Endothelial cell (in vitro differentiated cells): Measurements from ENCODE around the gene EML4. TPM values are rescaled to one million over a fixed set of nuclear protein-coding genes. Genes with fewer than 3 reads are reported as not detected.

Source experiments
- DNase-seq: peaks from one replicate; pipeline ENCODE4 v3.0.0; 2021; ENCODE audit warnings: low spot score
- H3K27ac Mint-ChIP-seq: one replicate; pipeline ENCODE4 v1.8.0; 2021; ENCODE audit warnings: mixed read lengths, inconsistent platforms; ENCODE audit not compliant: unreplicated experiment
- H3K27me3 Mint-ChIP-seq: one replicate; pipeline ENCODE4 v1.8.0; 2021; ENCODE audit warnings: mild to moderate bottlenecking, moderate library complexity, mixed read lengths, inconsistent platforms; ENCODE audit not compliant: unreplicated experiment
- H3K36me3 Mint-ChIP-seq: one replicate; pipeline ENCODE4 v1.8.0; 2021; ENCODE audit warnings: mild to moderate bottlenecking, low read depth, mixed read lengths, inconsistent platforms; ENCODE audit not compliant: unreplicated experiment
- H3K4me1 Mint-ChIP-seq: one replicate; pipeline ENCODE4 v1.8.0; 2021; ENCODE audit warnings: mild to moderate bottlenecking, mixed read lengths, inconsistent platforms; ENCODE audit not compliant: unreplicated experiment
- H3K4me3 Mint-ChIP-seq: one replicate; pipeline ENCODE4 v1.8.0; 2021; ENCODE audit warnings: mild to moderate bottlenecking, mixed read lengths, inconsistent platforms; ENCODE audit not compliant: unreplicated experiment
- H3K9me3 Mint-ChIP-seq: one replicate; pipeline ENCODE4 v1.8.0; 2021; ENCODE audit warnings: mixed read lengths, inconsistent platforms; ENCODE audit not compliant: unreplicated experiment
- CTCF ChIP-seq: fragments of 200-600 bp; sonication (generic); IDR thresholded peaks from one replicate; pipeline ENCODE4 v1.5.0; 2021; ENCODE audit warnings: antibody characterized with exemption; ENCODE audit not compliant: unreplicated experiment
- total RNA-seq: library from RNA; stranded (reverse); fragmentation: NEBNext Ultra II Directional; extraction: Animal tissue kit (Norgen Biotek cat#: 25700); gene quantifications from one replicate; pipeline ENCODE4 v1.2.1, GENCODE V29; 2021; ENCODE audit not compliant: unreplicated experiment

The EML4 gene
- total RNA-seq, 1 donor from 2014 or later: 49.7 TPM

GRCh38 chr2:42325609-42326008 lies 156.5 kb downstream of the EML4 start:
- H3K27ac Mint-ChIP-seq: no peak overlapping the region
- no peaks in the 10 kb centered on the region for H3K4me1 Mint-ChIP-seq
- no peak for TF ChIP-seq CTCF
- no peaks in the 10 kb centered on the region for H3K9me3 Mint-ChIP-seq
- DNase-seq: no peak
- H3K4me3 Mint-ChIP-seq: no peak overlapping the region
- peaks cover 6% of the 10 kb centered on the region for H3K36me3 Mint-ChIP-seq
- H3K27me3 Mint-ChIP-seq: no peaks in the 10 kb centered on the region

- DNase-seq: no peak
- no peak for TF ChIP-seq CTCF
- no peak overlapping the region for H3K27ac Mint-ChIP-seq
- no peaks in the 10 kb centered on the region for H3K27me3 Mint-ChIP-seq
- H3K4me3 Mint-ChIP-seq: no peak overlapping the region
- peaks cover 6% of the 10 kb centered on the region for H3K36me3 Mint-ChIP-seq
- H3K4me1 Mint-ChIP-seq: no peaks in the 10 kb centered on the region
- no peaks in the 10 kb centered on the region for H3K9me3 Mint-ChIP-seq
Observed at GRCh38 chr2:42327125-42327524, 158.0 kb downstream of the EML4 start.

- H3K27me3 Mint-ChIP-seq: no peaks in the 10 kb centered on the region
- no peak overlapping the region for H3K4me3 Mint-ChIP-seq
- no peaks in the 10 kb centered on the region for H3K9me3 Mint-ChIP-seq
- TF ChIP-seq CTCF: peak; percentile 74
- H3K4me1 Mint-ChIP-seq: no peaks in the 10 kb centered on the region
- peaks cover 6% of the 10 kb centered on the region for H3K36me3 Mint-ChIP-seq
- no peak overlapping the region for H3K27ac Mint-ChIP-seq
- DNase-seq: no peak
Observed at GRCh38 chr2:42328148-42328833, 159.1 kb downstream of the EML4 start.

GRCh38 chr2:42328923-42329322 lies 159.8 kb downstream of the EML4 start:
- Mint-ChIP-seq H3K36me3 (peaks cover 6% of the 10 kb centered on the region), H3K4me1 (no peaks in the 10 kb centered on the region), H3K27me3 (no peaks in the 10 kb centered on the region), H3K27ac (no peak overlapping the region), H3K9me3 (no peaks in the 10 kb centered on the region), H3K4me3 (no peak overlapping the region)
- TF ChIP-seq CTCF: no peak
- DNase-seq: no peak

- no peak for TF ChIP-seq CTCF
Observed at GRCh38 chr2:42329736-42330135, 160.6 kb downstream of the EML4 start.

More at GRCh38 chr2:42329736-42330135, 160.6 kb downstream of the EML4 start:
- no peak overlapping the region for H3K27ac Mint-ChIP-seq
- no peaks in the 10 kb centered on the region for H3K27me3 Mint-ChIP-seq
- no peaks in the 10 kb centered on the region for H3K9me3 Mint-ChIP-seq
- peaks cover 6% of the 10 kb centered on the region for H3K36me3 Mint-ChIP-seq
- DNase-seq: no peak
- no peaks in the 10 kb centered on the region for H3K4me1 Mint-ChIP-seq
- H3K4me3 Mint-ChIP-seq: no peak overlapping the region
